Neural cell (in vitro differentiated cells): ENCODE data around the gene GMPR. TPM values are rescaled to one million over a fixed set of nuclear protein-coding genes. Genes with fewer than 3 reads are reported as not detected.

Experiments used
- H2AFZ ChIP-seq: fragments of 200-600, 300-800 bp; sonication (generic), shearing (Covaris generic); 2 replicates; pipeline ENCODE4 v1.6.0; 2014; ENCODE audit warnings: low read depth, mild to moderate bottlenecking, antibody characterized with exemption, low read length, moderate library complexity
- H3F3A ChIP-seq: fragments of 200-600 bp; shearing (Covaris generic); 2 replicates; pipeline ENCODE4 v1.6.1; 2016; ENCODE audit warnings: mild to moderate bottlenecking, moderate library complexity, mixed read lengths, antibody characterized with exemption, low read length; ENCODE audit not compliant: insufficient read depth, poor library complexity, severe bottlenecking
- H3K27ac ChIP-seq: fragments of 200-600, 300-800 bp; sonication (generic), shearing (Covaris generic); 2 replicates; pipeline ENCODE4 v1.5.1; 2014; ENCODE audit warnings: mild to moderate bottlenecking, low read length, moderate library complexity
- H3K27me3 ChIP-seq: fragments of 300-800, 200-600 bp; sonication (generic), shearing (Covaris generic); 2 replicates; pipeline ENCODE4 v1.6.0; 2014; ENCODE audit warnings: mild to moderate bottlenecking, low read depth, low read length, moderate library complexity; ENCODE audit not compliant: insufficient read depth
- H3K36me3 ChIP-seq: fragments of 300-800, 200-600 bp; sonication (generic), shearing (Covaris generic); 2 replicates; pipeline ENCODE4 v1.5.1; 2014; ENCODE audit warnings: mild to moderate bottlenecking, antibody characterized with exemption, low read length, moderate library complexity; ENCODE audit not compliant: insufficient read depth
- H3K4me2 ChIP-seq: fragments of 300-800, 200-600 bp; sonication (generic), shearing (Covaris generic); 2 replicates; pipeline ENCODE4 v1.6.0; 2014; ENCODE audit warnings: mild to moderate bottlenecking, low read length
- H3K4me3 ChIP-seq: fragments of 300-800, 200-600 bp; sonication (generic), shearing (Covaris generic); 2 replicates; pipeline ENCODE4 v1.5.1; 2014; ENCODE audit warnings: mild to moderate bottlenecking, low read length, moderate library complexity
- H3K79me2 ChIP-seq: fragments of 200-600 bp; shearing (Covaris generic); replicated peaks from 2 replicates; pipeline ENCODE4 v1.6.0; 2014; ENCODE audit warnings: mild to moderate bottlenecking, low read length, moderate library complexity; ENCODE audit not compliant: insufficient read depth
- H3K9ac ChIP-seq: fragments of 300-800, 200-600 bp; sonication (generic), shearing (Covaris generic); 2 replicates; pipeline ENCODE4 v1.6.1; 2016; ENCODE audit warnings: mild to moderate bottlenecking, low read length, mixed read lengths
- H3K9me2 ChIP-seq: fragments of 200-600 bp; shearing (Covaris generic); 2 replicates; pipeline ENCODE4 v1.6.1; 2016; ENCODE audit warnings: mild to moderate bottlenecking, low read length, mixed read lengths; ENCODE audit not compliant: insufficient read depth
- H3K9me3 ChIP-seq: fragments of 200-600, 300-800 bp; sonication (generic), shearing (Covaris generic); 2 replicates; pipeline ENCODE4 v1.6.1; 2016; ENCODE audit warnings: mild to moderate bottlenecking, mixed run types, low read length, moderate library complexity, mixed read lengths
- H4K20me1 ChIP-seq: fragments of 200-600 bp; shearing (Covaris generic); 2 replicates; pipeline ENCODE4 v1.6.1; 2016; ENCODE audit warnings: mild to moderate bottlenecking, mixed run types; ENCODE audit not compliant: insufficient read depth
- EP300 ChIP-seq: fragments of 450-650 bp; conservative IDR thresholded peaks from 2 replicates; pipeline ENCODE4 v1.6.1; 2014; ENCODE audit warnings: antibody characterized with exemption, mild to moderate bottlenecking, moderate library complexity; ENCODE audit not compliant: poor library complexity, severe bottlenecking
- EZH2 ChIP-seq: fragments of 200-600, 300-800 bp; shearing (Covaris generic), sonication (generic); IDR thresholded peaks from 2 replicates; pipeline ENCODE4 v1.6.1; 2014; ENCODE audit warnings: antibody characterized with exemption, low read length, borderline replicate concordance, mild to moderate bottlenecking; ENCODE audit not compliant: insufficient read depth, poor library complexity, severe bottlenecking
- MXI1 ChIP-seq: fragments of 450-650 bp; conservative IDR thresholded peaks from 2 replicates; pipeline ENCODE4 v1.6.1; 2014; ENCODE audit warnings: antibody characterized with exemption, mild to moderate bottlenecking; ENCODE audit not compliant: poor library complexity, severe bottlenecking
- POLR2AphosphoS5 ChIP-seq: IDR thresholded peaks from 2 replicates; pipeline ENCODE4 v1.6.1; 2012
- RAD21 ChIP-seq: fragments of 450-650 bp; conservative IDR thresholded peaks from 2 replicates; pipeline ENCODE4 v1.6.1; 2014; ENCODE audit warnings: antibody characterized with exemption, mild to moderate bottlenecking, moderate library complexity
- SMC3 ChIP-seq: fragments of 450-650 bp; conservative IDR thresholded peaks from 2 replicates; pipeline ENCODE4 v1.6.1; 2014; ENCODE audit warnings: antibody characterized with exemption, mild to moderate bottlenecking, moderate library complexity; ENCODE audit not compliant: poor library complexity
- TAF1 ChIP-seq: IDR thresholded peaks from 2 replicates; pipeline ENCODE4 v1.6.1; 2012; ENCODE audit warnings: low read depth
- polyA plus RNA-seq: library from polyadenylated mRNA; depleted of rRNA; stranded (reverse); fragments of >200 nt; gene quantifications from 2 replicates; pipeline ENCODE4 v1.2.3, GENCODE V29; 2014
- TF ChIP-seq, protein P1 (sequence below): fragments of 450-650 bp; IDR thresholded peaks from 2 replicates; pipeline ENCODE4 v1.5.1; 2014; ENCODE audit warnings: antibody characterized with exemption, mild to moderate bottlenecking, moderate library complexity; ENCODE audit not compliant: poor library complexity, severe bottlenecking
- TF ChIP-seq, protein P2 (sequence below): IDR thresholded peaks from 2 replicates; pipeline ENCODE4 v1.6.1; 2012; ENCODE audit warnings: borderline replicate concordance

The GMPR gene
- polyA plus RNA-seq, 1 donor from 2014 or later = not detected

DNA sequence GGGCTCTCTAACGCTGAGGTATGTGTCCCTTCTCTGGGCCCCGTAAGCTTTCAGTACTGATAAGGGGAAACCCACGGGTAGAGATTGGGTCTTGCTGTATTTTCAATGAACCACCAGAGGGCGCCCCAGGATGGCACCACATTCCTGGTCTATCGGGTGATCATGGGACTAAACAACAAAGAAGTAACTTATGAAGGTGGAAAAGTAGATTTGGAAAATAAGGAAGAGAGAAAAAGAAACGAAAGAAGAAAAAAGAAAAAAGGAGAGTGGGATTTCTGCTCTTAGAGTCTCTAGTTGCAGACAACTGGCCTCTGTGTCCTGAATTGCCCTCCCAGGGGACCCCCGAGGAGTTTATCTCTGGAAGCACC lies 93.8 kb downstream of the GMPR start:
- Histone ChIP-seq H4K20me1 (no peaks in the 10 kb centered on the region), H3K9me2 (no peaks in the 10 kb centered on the region), H3K4me2 (peak overlapping the region; percentile 42), H2AFZ (no peak overlapping the region), H3F3A (no peaks in the 10 kb centered on the region), H3K9me3 (no peaks in the 10 kb centered on the region), H3K4me3 (peak overlapping the region; percentile 52), H3K27ac (peak overlapping the region; percentile 86), H3K27me3 (no peaks in the 10 kb centered on the region), H3K9ac (peak overlapping the region; percentile 60), H3K36me3 (no peaks in the 10 kb centered on the region), H3K79me2 (no peaks in the 10 kb centered on the region)
- TF ChIP-seq, protein P1, sequence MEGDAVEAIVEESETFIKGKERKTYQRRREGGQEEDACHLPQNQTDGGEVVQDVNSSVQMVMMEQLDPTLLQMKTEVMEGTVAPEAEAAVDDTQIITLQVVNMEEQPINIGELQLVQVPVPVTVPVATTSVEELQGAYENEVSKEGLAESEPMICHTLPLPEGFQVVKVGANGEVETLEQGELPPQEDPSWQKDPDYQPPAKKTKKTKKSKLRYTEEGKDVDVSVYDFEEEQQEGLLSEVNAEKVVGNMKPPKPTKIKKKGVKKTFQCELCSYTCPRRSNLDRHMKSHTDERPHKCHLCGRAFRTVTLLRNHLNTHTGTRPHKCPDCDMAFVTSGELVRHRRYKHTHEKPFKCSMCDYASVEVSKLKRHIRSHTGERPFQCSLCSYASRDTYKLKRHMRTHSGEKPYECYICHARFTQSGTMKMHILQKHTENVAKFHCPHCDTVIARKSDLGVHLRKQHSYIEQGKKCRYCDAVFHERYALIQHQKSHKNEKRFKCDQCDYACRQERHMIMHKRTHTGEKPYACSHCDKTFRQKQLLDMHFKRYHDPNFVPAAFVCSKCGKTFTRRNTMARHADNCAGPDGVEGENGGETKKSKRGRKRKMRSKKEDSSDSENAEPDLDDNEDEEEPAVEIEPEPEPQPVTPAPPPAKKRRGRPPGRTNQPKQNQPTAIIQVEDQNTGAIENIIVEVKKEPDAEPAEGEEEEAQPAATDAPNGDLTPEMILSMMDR = peak; percentile 92
- TF ChIP-seq EZH2 (no peak), MXI1 (no peak), RAD21 (peak; percentile 95), SMC3 (peak; percentile 93), EP300 (no peak), POLR2AphosphoS5 (no peak), TAF1 (no peak)
- TF ChIP-seq, protein P2, sequence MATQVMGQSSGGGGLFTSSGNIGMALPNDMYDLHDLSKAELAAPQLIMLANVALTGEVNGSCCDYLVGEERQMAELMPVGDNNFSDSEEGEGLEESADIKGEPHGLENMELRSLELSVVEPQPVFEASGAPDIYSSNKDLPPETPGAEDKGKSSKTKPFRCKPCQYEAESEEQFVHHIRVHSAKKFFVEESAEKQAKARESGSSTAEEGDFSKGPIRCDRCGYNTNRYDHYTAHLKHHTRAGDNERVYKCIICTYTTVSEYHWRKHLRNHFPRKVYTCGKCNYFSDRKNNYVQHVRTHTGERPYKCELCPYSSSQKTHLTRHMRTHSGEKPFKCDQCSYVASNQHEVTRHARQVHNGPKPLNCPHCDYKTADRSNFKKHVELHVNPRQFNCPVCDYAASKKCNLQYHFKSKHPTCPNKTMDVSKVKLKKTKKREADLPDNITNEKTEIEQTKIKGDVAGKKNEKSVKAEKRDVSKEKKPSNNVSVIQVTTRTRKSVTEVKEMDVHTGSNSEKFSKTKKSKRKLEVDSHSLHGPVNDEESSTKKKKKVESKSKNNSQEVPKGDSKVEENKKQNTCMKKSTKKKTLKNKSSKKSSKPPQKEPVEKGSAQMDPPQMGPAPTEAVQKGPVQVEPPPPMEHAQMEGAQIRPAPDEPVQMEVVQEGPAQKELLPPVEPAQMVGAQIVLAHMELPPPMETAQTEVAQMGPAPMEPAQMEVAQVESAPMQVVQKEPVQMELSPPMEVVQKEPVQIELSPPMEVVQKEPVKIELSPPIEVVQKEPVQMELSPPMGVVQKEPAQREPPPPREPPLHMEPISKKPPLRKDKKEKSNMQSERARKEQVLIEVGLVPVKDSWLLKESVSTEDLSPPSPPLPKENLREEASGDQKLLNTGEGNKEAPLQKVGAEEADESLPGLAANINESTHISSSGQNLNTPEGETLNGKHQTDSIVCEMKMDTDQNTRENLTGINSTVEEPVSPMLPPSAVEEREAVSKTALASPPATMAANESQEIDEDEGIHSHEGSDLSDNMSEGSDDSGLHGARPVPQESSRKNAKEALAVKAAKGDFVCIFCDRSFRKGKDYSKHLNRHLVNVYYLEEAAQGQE = no peak

DNA sequence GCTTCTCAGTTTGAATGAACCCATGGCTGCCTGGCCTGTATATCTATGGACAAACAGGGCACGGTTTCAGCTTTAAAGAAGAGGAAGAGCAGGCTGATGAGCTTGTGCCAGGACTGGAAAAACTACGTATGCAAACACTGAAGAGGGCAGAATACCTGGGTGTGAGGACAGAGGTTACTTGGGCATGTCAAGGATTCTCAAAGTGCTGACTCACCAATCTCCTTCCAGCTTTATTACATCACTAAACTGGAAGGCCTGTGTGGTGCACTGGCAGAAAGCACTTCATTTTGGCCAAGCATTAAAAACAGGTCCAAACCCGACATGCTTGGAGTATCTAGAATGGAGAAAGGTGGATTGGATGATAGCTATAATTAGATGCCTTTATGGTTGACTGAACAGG lies 95.2 kb downstream of the GMPR start:
- Histone ChIP-seq H3K79me2 (no peaks in the 10 kb centered on the region), H3F3A (no peaks in the 10 kb centered on the region), H3K4me2 (no peak overlapping the region), H3K27me3 (no peaks in the 10 kb centered on the region), H3K4me3 (no peak overlapping the region), H3K27ac (no peak overlapping the region), H4K20me1 (no peaks in the 10 kb centered on the region), H2AFZ (no peak overlapping the region), H3K9me2 (no peaks in the 10 kb centered on the region), H3K9ac (no peak overlapping the region), H3K9me3 (no peaks in the 10 kb centered on the region), H3K36me3 (no peaks in the 10 kb centered on the region)
- TF ChIP-seq, protein P2 = no peak
- TF ChIP-seq SMC3 (no peak), POLR2AphosphoS5 (no peak), TAF1 (no peak), MXI1 (no peak), EZH2 (no peak), EP300 (no peak)
- TF ChIP-seq, protein P1 = no peak
